ENCODE data around the gene UGGT2.
"Not testable (repeated sequence)": the region's sequence is repeated elsewhere in the genome, so short reads cannot be mapped to it uniquely, and the experiment has no call there.

DNA sequence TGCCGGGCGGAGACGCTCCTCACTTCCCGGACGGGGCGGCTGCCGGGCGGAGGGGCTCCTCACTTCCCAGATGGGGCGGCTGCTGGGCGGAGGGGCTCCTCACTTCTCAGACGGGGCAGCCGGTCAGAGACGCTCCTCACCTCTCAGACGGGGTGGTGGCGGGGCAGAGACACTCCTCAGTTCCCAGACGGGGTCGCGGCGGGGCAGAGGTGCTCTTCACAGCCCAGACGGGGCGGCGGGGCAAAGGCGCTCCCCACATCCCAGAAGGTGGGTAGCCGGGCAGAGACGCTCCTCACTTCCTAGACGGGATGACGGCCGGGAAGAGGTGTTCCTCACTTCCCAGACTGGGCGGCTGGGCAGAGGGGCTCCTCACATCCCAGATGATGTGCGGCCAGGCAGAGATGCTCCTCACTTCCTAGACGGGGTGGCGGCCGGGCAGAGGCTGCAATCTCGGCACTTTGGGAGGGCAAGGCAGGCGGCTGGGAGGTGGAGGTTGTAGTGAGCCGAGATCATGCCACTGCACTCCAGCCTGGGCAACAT, 124.8 kb downstream of the UGGT2 start:
- not testable (repeated sequence) for TF ChIP-seq POLR2A, CTCF (IDR thresholded peaks at IDR 0.05)

Measured in Peyer's patch (tissue), 4 donors.